IMR-90 (cell line): Measurements from ENCODE around the gene MEST. TPM values are rescaled to one million over a fixed set of nuclear protein-coding genes. Genes with fewer than 3 reads are reported as not detected.

Experiments
- ATAC-seq: fragments of 200-7000 bp; cut with Tn5 transposase; 2 replicates; pipeline ENCODE4 v1.9.1; 2020; ENCODE audit warnings: low read depth, mild to moderate bottlenecking, moderate library complexity
- BruUV-seq: library from RNA; stranded (reverse); fragments of 400-500 nt; replicated peaks from 2 replicates; lab custom pipeline; 2021; lab: Mats Ljungman, UMichigan
- CTCF ChIA-PET: fragments of 300-600 bp; formaldehyde crosslinking; extraction: SDS; loops from one replicate; lab custom pipeline; 2021; ENCODE audit warnings: antibody characterized with exemption; lab: Yijun Ruan, JAX
- POLR2A ChIA-PET: fragments of 300-600 bp; sonication (Branson Sonifier 250); formaldehyde crosslinking; loops from one replicate; lab custom pipeline; 2022; ENCODE audit warnings: antibody characterized with exemption; ENCODE audit not compliant: unreplicated experiment; lab: Charles Lee
- DNase-seq: peaks from one replicate; pipeline ENCODE4 v3.0.0; 2013
- H2AFZ ChIP-seq: replicated peaks from 2 replicates; pipeline ENCODE3; 2013; ENCODE audit warnings: low read length, mild to moderate bottlenecking; ENCODE audit not compliant: poor library complexity
- H2AK5ac ChIP-seq: 2 replicates; pipeline ENCODE4 v1.6.1; 2013; ENCODE audit warnings: low read depth, low read length, inconsistent platforms
- H2AK9ac ChIP-seq: replicated peaks from 2 replicates; pipeline ENCODE3; 2013; ENCODE audit warnings: mild to moderate bottlenecking, low read depth, low read length, moderate library complexity; ENCODE audit not compliant: poor library complexity
- H2BK120ac ChIP-seq: 2 replicates; pipeline ENCODE4 v1.6.1; 2013; ENCODE audit warnings: low read depth, low read length, inconsistent platforms
- H2BK15ac ChIP-seq: 3 replicates; pipeline ENCODE4 v1.6.1; 2013; ENCODE audit warnings: low read depth, low read length, inconsistent platforms
- H2BK20ac ChIP-seq: 2 replicates; pipeline ENCODE4 v1.6.1; 2013; ENCODE audit warnings: low read depth, mild to moderate bottlenecking, inconsistent platforms, low read length, moderate library complexity
- H2BK5ac ChIP-seq: 2 replicates; pipeline ENCODE4 v1.6.1; 2013; ENCODE audit warnings: mild to moderate bottlenecking, low read depth, low read length, inconsistent platforms; ENCODE audit not compliant: poor library complexity, severe bottlenecking
- H3K14ac ChIP-seq: replicated peaks from 2 replicates; pipeline ENCODE4 v1.6.1; 2013; ENCODE audit warnings: low read depth, low read length, inconsistent platforms
- H3K18ac ChIP-seq: 2 replicates; pipeline ENCODE4 v1.6.1; 2013; ENCODE audit warnings: low read depth, low read length, control low read depth
- H3K23ac ChIP-seq: 2 replicates; pipeline ENCODE4 v1.6.1; 2013; ENCODE audit warnings: low read depth, low read length, inconsistent platforms
- H3K27ac ChIP-seq: 2 replicates; pipeline ENCODE4 v1.5.1; 2013; ENCODE audit warnings: mild to moderate bottlenecking, control low read depth, low read length; ENCODE audit not compliant: insufficient read depth
- H3K27me3 ChIP-seq: 2 replicates; pipeline ENCODE4 v1.6.1; 2013; ENCODE audit warnings: low read length; ENCODE audit not compliant: control insufficient read depth, insufficient read depth
- H3K36me3 ChIP-seq: 2 replicates; pipeline ENCODE4 v1.6.1; 2013; ENCODE audit warnings: low read length, mixed read lengths; ENCODE audit not compliant: control insufficient read depth, insufficient read depth
- H3K4ac ChIP-seq: 2 replicates; pipeline ENCODE4 v1.6.1; 2013; ENCODE audit warnings: low read depth, low read length, inconsistent platforms
- H3K4me1 ChIP-seq: 2 replicates; pipeline ENCODE4 v1.6.1; 2013; ENCODE audit warnings: low read length, mixed read lengths; ENCODE audit not compliant: control insufficient read depth, insufficient read depth
- H3K4me2 ChIP-seq: 2 replicates; pipeline ENCODE4 v1.6.1; 2013; ENCODE audit warnings: low read depth, mild to moderate bottlenecking, control low read depth, low read length, moderate library complexity
- H3K4me3 ChIP-seq: 2 replicates; pipeline ENCODE4 v1.5.1; 2013; ENCODE audit warnings: low read depth, mild to moderate bottlenecking, control low read depth, low read length, moderate library complexity; ENCODE audit not compliant: insufficient read depth
- H3K56ac ChIP-seq: 2 replicates; pipeline ENCODE4 v1.6.1; 2013; ENCODE audit warnings: low read length, inconsistent platforms; ENCODE audit not compliant: insufficient read depth; ENCODE audit errors: extremely low read depth
- H3K79me1 ChIP-seq, 2 experiments: 2 replicates each; pipeline ENCODE4 v1.6.1; 2013; ENCODE audit warnings: low read length in 2 of 2, inconsistent platforms in 1 of 2, low read depth in 1 of 2
- H3K9ac ChIP-seq: 2 replicates; pipeline ENCODE4 v1.6.1; 2013; ENCODE audit warnings: low read depth, low read length, control low read depth
- H3K9me1 ChIP-seq: 2 replicates; pipeline ENCODE4 v1.6.1; 2013; ENCODE audit warnings: low read length, inconsistent platforms; ENCODE audit not compliant: insufficient read depth
- H3K9me3 ChIP-seq: 2 replicates; pipeline ENCODE4 v1.6.1; 2013; ENCODE audit warnings: low read length; ENCODE audit not compliant: control insufficient read depth, insufficient read depth
- H4K20me1 ChIP-seq: 2 replicates; pipeline ENCODE4 v1.6.1; 2013; ENCODE audit warnings: low read length, inconsistent platforms; ENCODE audit not compliant: insufficient read depth
- H4K5ac ChIP-seq: 2 replicates; pipeline ENCODE4 v1.6.1; 2013; ENCODE audit warnings: mild to moderate bottlenecking, low read depth, low read length, control low read depth
- H4K8ac ChIP-seq, 2 experiments: 2 replicates each; pipeline ENCODE4 v1.6.1; 2013; ENCODE audit warnings: low read depth in 2 of 2, low read length in 2 of 2, control low read depth in 1 of 2, inconsistent platforms in 1 of 2
- H4K91ac ChIP-seq: 2 replicates; pipeline ENCODE4 v1.6.1; 2013; ENCODE audit warnings: low read depth, low read length, inconsistent platforms; ENCODE audit not compliant: insufficient read depth
- BHLHE40 ChIP-seq: fragments of 150-350 bp; IDR thresholded peaks from 2 replicates; pipeline ENCODE4 v1.6.1; 2016; ENCODE audit warnings: mild to moderate bottlenecking, low read depth, low read length
- CEBPB ChIP-seq: IDR thresholded peaks from 2 replicates; pipeline ENCODE4 v1.6.1; 2012; ENCODE audit warnings: low read depth, low read length, improper control_type of control experiment
- CHD1 ChIP-seq: IDR thresholded peaks from 2 replicates; pipeline ENCODE4 v1.6.1; 2012; ENCODE audit warnings: low read depth, low read length, improper control_type of control experiment
- CTCF ChIP-seq: conservative IDR thresholded peaks from 2 replicates; pipeline ENCODE4 v1.5.1; 2012; ENCODE audit warnings: mild to moderate bottlenecking, low read depth, low read length, improper control_type of control experiment
- ELK1 ChIP-seq: fragments of 150-350 bp; IDR thresholded peaks from 2 replicates; pipeline ENCODE4 v1.6.1; 2016; ENCODE audit warnings: low read depth, mild to moderate bottlenecking, low read length, moderate library complexity, borderline replicate concordance
- FOS ChIP-seq: fragments of 150-350 bp; IDR thresholded peaks from 2 replicates; pipeline ENCODE4 v1.6.1; 2016; ENCODE audit warnings: low read depth, low read length
- MAFK ChIP-seq: IDR thresholded peaks from 2 replicates; pipeline ENCODE4 v1.6.1; 2012; ENCODE audit warnings: low read depth, low read length, improper control_type of control experiment
- MAZ ChIP-seq: IDR thresholded peaks from 2 replicates; pipeline ENCODE4 v1.6.1; 2012; ENCODE audit warnings: low read depth, mild to moderate bottlenecking, low read length, improper control_type of control experiment, moderate library complexity, borderline replicate concordance
- MXI1 ChIP-seq: IDR thresholded peaks from 2 replicates; pipeline ENCODE4 v1.6.1; 2012; ENCODE audit warnings: low read depth, mild to moderate bottlenecking, low read length, moderate library complexity, borderline replicate concordance
- NFE2L2 ChIP-seq: fragments of 150-350 bp; IDR thresholded peaks from 2 replicates; pipeline ENCODE4 v1.6.1; 2016; ENCODE audit warnings: low read depth, mild to moderate bottlenecking, low read length
- POLR2A ChIP-seq: IDR thresholded peaks from 2 replicates; pipeline ENCODE4 v1.6.1; 2012; ENCODE audit warnings: mild to moderate bottlenecking, low read depth, low read length
- RAD21 ChIP-seq: IDR thresholded peaks from 2 replicates; pipeline ENCODE4 v1.6.1; 2012; ENCODE audit warnings: low read length, improper control_type of control experiment
- RCOR1 ChIP-seq: IDR thresholded peaks from 2 replicates; pipeline ENCODE4 v1.6.1; 2012; ENCODE audit warnings: mild to moderate bottlenecking, low read length, improper control_type of control experiment; ENCODE audit not compliant: insufficient replicate concordance
- RFX5 ChIP-seq: IDR thresholded peaks from 2 replicates; pipeline ENCODE4 v1.8.0; 2012; ENCODE audit warnings: low read depth, mild to moderate bottlenecking, low read length, moderate library complexity
- SMC3 ChIP-seq: fragments of 150-350 bp; IDR thresholded peaks from 2 replicates; pipeline ENCODE4 v1.6.1; 2016; ENCODE audit warnings: low read depth, mild to moderate bottlenecking, antibody characterized with exemption, low read length, moderate library complexity
- USF2 ChIP-seq: fragments of 150-350 bp; IDR thresholded peaks from 2 replicates; pipeline ENCODE4 v1.6.1; 2017; ENCODE audit warnings: mild to moderate bottlenecking, antibody characterized with exemption, low read length, low read depth
- WGBS, 2 experiments: methylation state at CpG; one replicate each; pipeline versions ENCODE4 v1.1.5 to v1.1.7; 2013; ENCODE audit warnings: missing lambda C conversion rate in 2 of 2; ENCODE audit not compliant: insufficient read length in 1 of 2; ENCODE audit errors: extremely low coverage in 2 of 2; 5-methylcytosine and 5-hydroxymethylcytosine counted together
- dilution Hi-C: fragments of 300-500 bp; cut with HindIII; formaldehyde crosslinking; loops from one replicate; pipeline ENCODE4 v1.14.3; 2018; ENCODE audit warnings: low sequenced_read_pairs; ENCODE audit not compliant: unreplicated experiment
- in situ Hi-C: fragments of 300-500 bp; cut with MboI; formaldehyde crosslinking; loops from 3 replicates; pipeline ENCODE4 v1.14.3; 2019; ENCODE audit warnings: low sequenced_read_pairs, inconsistent platforms, mixed read lengths
- intact Hi-C: fragments of 100-400 bp; cut with micrococcal nuclease; formaldehyde crosslinking; loops from 2 replicates; pipeline ENCODE4 v1.10.0; 2022
- polyA plus RNA-seq, 3 experiments: library from polyadenylated mRNA; depleted of rRNA; stranded (reverse); fragments of >200 nt; gene quantifications; 2 replicates each; pipeline ENCODE4 v1.2.3, GENCODE V29; 2012; ENCODE audit warnings: low replicate concordance in 1 of 3
- total RNA-seq: library from RNA; depleted of rRNA; stranded (reverse); fragments of >200 nt; gene quantifications from 2 replicates; pipeline ENCODE4 v1.2.3, GENCODE V29; 2012

The MEST gene
- total and polyA plus RNA-seq, 2 of the 4 experiments (the other 2 are of a cell fraction) = 219 to 317 TPM

- no TSS peak for BruUV-seq
- Histone ChIP-seq H3K18ac (no peak overlapping the region), H2AK5ac (no peak overlapping the region), H3K4ac (no peak overlapping the region), H3K79me1 (no peaks in the 10 kb centered on the region), H2BK20ac (no peak overlapping the region), H4K8ac (no peak overlapping the region), H3K36me3 (no peaks in the 10 kb centered on the region), H4K20me1 (no peaks in the 10 kb centered on the region), H4K91ac (no peak overlapping the region), H3K27me3 (peaks cover 5% of the 10 kb centered on the region), H3K4me2 (no peak overlapping the region), H3K23ac (no peak overlapping the region), H3K4me1 (peaks cover 9% of the 10 kb centered on the region), H3K9me1 (no peaks in the 10 kb centered on the region), H3K56ac (no peak overlapping the region), H2AK9ac (no peak overlapping the region), H3K14ac (no peak overlapping the region), H2AFZ (peak overlapping the region; percentile 64), H3K27ac (no peak overlapping the region), H2BK120ac (no peak overlapping the region), H3K9ac (no peak overlapping the region), H3K9me3 (no peaks in the 10 kb centered on the region), H3K4me3 (no peak overlapping the region), H4K5ac (no peak overlapping the region), H2BK5ac (no peak overlapping the region), H2BK15ac (no peak overlapping the region)
- DNase-seq (no peak), ATAC-seq (no peak)
- 40% methylated on average over 1 of the region's 6 CpGs; no CpG with 5 or more reads in 1 of the 2 experiments for WGBS, 2 experiments
- intact Hi-C loops (loop anchor here (5.0 kb wide), 1 partner anchor 45 kb away; the partner anchor contains the start of gene CEP41), dilution Hi-C loops (no loop called here), in situ Hi-C loops (loop anchor here (10.0 kb wide), 1 partner anchor 412 kb away; the partner anchor contains the start of gene KLHDC10)
- ChIA-PET CTCF (interaction anchor here (0.6 kb wide), 1 partner anchor 12 kb away, joined by 3 read pairs; no protein-coding TSS in a partner anchor), POLR2A (interaction anchor here (0.6 kb wide), 1 partner anchor 56 kb away, joined by 3 read pairs; no protein-coding TSS in a partner anchor)
- no peak for TF ChIP-seq CEBPB
- no peak for TF ChIP-seq USF2
- no peak for TF ChIP-seq RAD21
- no peak for TF ChIP-seq CTCF
- TF ChIP-seq ELK1 = no peak
- TF ChIP-seq MAZ = no peak
- TF ChIP-seq RCOR1 = no peak
- no peak for TF ChIP-seq MXI1
- TF ChIP-seq SMC3 = no peak
- no peak for TF ChIP-seq BHLHE40
- no peak for TF ChIP-seq POLR2A
- TF ChIP-seq MAFK = no peak
- no peak for TF ChIP-seq CHD1
- no peak for TF ChIP-seq NFE2L2
- no peak for TF ChIP-seq RFX5
- TF ChIP-seq FOS = no peak
Observed at GRCh38 chr7:130486954-130487436, 4.9 kb upstream of the MEST start.
